HL-60 (cell line): ENCODE measurements around the gene GPX4.

Experiments
- CTCF ChIP-seq: IDR thresholded peaks from one replicate; pipeline ENCODE4 v1.5.1; 2011; ENCODE audit warnings: low read length, control low read depth, inconsistent platforms; ENCODE audit not compliant: insufficient read depth
- SPI1 ChIP-seq: IDR thresholded peaks from 2 replicates; pipeline ENCODE4 v1.6.1; 2012; ENCODE audit warnings: low read depth, mild to moderate bottlenecking, borderline replicate concordance

- TF ChIP-seq CTCF (no peak), SPI1 (no peak)
Observed at GRCh38 chr19:1076046-1076386, 27.8 kb upstream of the GPX4 start.
